H9 (cell line): ENCODE data around the gene RAC2. TPM values are rescaled to one million over a fixed set of nuclear protein-coding genes. Genes with fewer than 3 reads are reported as not detected.

ENCODE experiments used
- DNase-seq: peaks from one replicate; pipeline ENCODE4 v3.0.0-alpha.2; 2017
- H2AFZ ChIP-seq: one replicate; pipeline ENCODE4 v1.6.1; 2013; ENCODE audit warnings: mild to moderate bottlenecking, low read length, control low read depth, moderate library complexity
- H2AK5ac ChIP-seq: 2 replicates; pipeline ENCODE4 v1.6.1; 2013; ENCODE audit warnings: low read length, control low read depth, mixed read lengths; ENCODE audit not compliant: insufficient read length
- H2BK120ac ChIP-seq: one replicate; pipeline ENCODE4 v1.6.1; 2013; ENCODE audit warnings: low read depth, mild to moderate bottlenecking, low read length, control low read depth, inconsistent platforms; ENCODE audit not compliant: poor library complexity, severe bottlenecking
- H2BK12ac ChIP-seq: 2 replicates; pipeline ENCODE4 v1.6.1; 2013; ENCODE audit warnings: low read length, control low read depth, mixed read lengths, low read depth; ENCODE audit not compliant: insufficient read length
- H2BK15ac ChIP-seq: 2 replicates; pipeline ENCODE4 v1.6.1; 2013; ENCODE audit warnings: low read depth, low read length, control low read depth
- H2BK20ac ChIP-seq: one replicate; pipeline ENCODE4 v1.6.1; 2013; ENCODE audit warnings: low read depth, mild to moderate bottlenecking, low read length, control low read depth, inconsistent platforms; ENCODE audit not compliant: poor library complexity, severe bottlenecking
- H2BK5ac ChIP-seq: 2 replicates; pipeline ENCODE4 v1.6.1; 2013; ENCODE audit warnings: low read length, control low read depth, mixed read lengths; ENCODE audit not compliant: insufficient read length
- H3K14ac ChIP-seq: 2 replicates; pipeline ENCODE4 v1.6.1; 2013; ENCODE audit warnings: low read length, control low read depth; ENCODE audit not compliant: insufficient read depth
- H3K18ac ChIP-seq: 2 replicates; pipeline ENCODE4 v1.6.1; 2013; ENCODE audit warnings: low read depth, mild to moderate bottlenecking, mixed read lengths, low read length, control low read depth; ENCODE audit not compliant: insufficient read length
- H3K23ac ChIP-seq: 2 replicates; pipeline ENCODE4 v1.6.1; 2013; ENCODE audit warnings: low read length, control low read depth, mixed read lengths, low read depth; ENCODE audit not compliant: insufficient read length
- H3K23me2 ChIP-seq: 2 replicates; pipeline ENCODE4 v1.6.1; 2013; ENCODE audit warnings: low read depth, mild to moderate bottlenecking, mixed read lengths, low read length, control low read depth; ENCODE audit not compliant: insufficient read length, poor library complexity, severe bottlenecking
- H3K27ac ChIP-seq: 2 replicates; pipeline ENCODE4 v1.5.1; 2013; ENCODE audit warnings: low read length, control low read depth, mixed read lengths, low read depth; ENCODE audit not compliant: insufficient read length
- H3K27me3 ChIP-seq: 2 replicates; pipeline ENCODE4 v1.6.1; 2013; ENCODE audit warnings: low read length, control low read depth, inconsistent platforms; ENCODE audit not compliant: insufficient read depth
- H3K4ac ChIP-seq: 2 replicates; pipeline ENCODE4 v1.6.1; 2013; ENCODE audit warnings: low read depth, mild to moderate bottlenecking, control low read depth, inconsistent platforms, low read length, moderate library complexity
- H3K4me1 ChIP-seq: 2 replicates; pipeline ENCODE4 v1.6.1; 2013; ENCODE audit warnings: low read length, control low read depth, inconsistent platforms; ENCODE audit not compliant: insufficient read depth
- H3K4me2 ChIP-seq: 2 replicates; pipeline ENCODE4 v1.6.1; 2013; ENCODE audit warnings: low read length, control low read depth, mixed read lengths; ENCODE audit not compliant: insufficient read length, insufficient read depth
- H3K56ac ChIP-seq: 2 replicates; pipeline ENCODE4 v1.6.1; 2013; ENCODE audit warnings: low read depth, mild to moderate bottlenecking, mixed read lengths, low read length, control low read depth; ENCODE audit not compliant: insufficient read length
- H3K79me1 ChIP-seq: 2 replicates; pipeline ENCODE4 v1.6.1; 2013; ENCODE audit warnings: low read depth, mild to moderate bottlenecking, moderate library complexity, low read length, control low read depth, inconsistent platforms; ENCODE audit not compliant: insufficient read depth, poor library complexity, severe bottlenecking
- H3K79me2 ChIP-seq: 2 replicates; pipeline ENCODE4 v1.6.1; 2013; ENCODE audit warnings: low read length, control low read depth, inconsistent platforms; ENCODE audit not compliant: insufficient read depth
- H3K9ac ChIP-seq: 2 replicates; pipeline ENCODE4 v1.6.1; 2013; ENCODE audit warnings: low read length, control low read depth, mixed read lengths; ENCODE audit not compliant: insufficient read length; ENCODE audit errors: extremely low read depth
- H3K9me3 ChIP-seq: one replicate; pipeline ENCODE4 v1.6.1; 2013; ENCODE audit warnings: low read depth, low read length, inconsistent platforms; ENCODE audit not compliant: control insufficient read depth
- H3T11ph ChIP-seq: one replicate; pipeline ENCODE4 v1.6.1; 2013; ENCODE audit warnings: mild to moderate bottlenecking, low read length, control low read depth, inconsistent platforms
- H4K20me1 ChIP-seq: one replicate; pipeline ENCODE4 v1.6.1; 2013; ENCODE audit not compliant: control insufficient read depth, insufficient read length, insufficient read depth
- H4K5ac ChIP-seq: 2 replicates; pipeline ENCODE4 v1.6.1; 2013; ENCODE audit warnings: low read depth, mild to moderate bottlenecking, mixed read lengths, low read length, control low read depth; ENCODE audit not compliant: insufficient read length
- H4K8ac ChIP-seq: replicated peaks from 2 replicates; pipeline ENCODE4 v1.6.1; 2013; ENCODE audit warnings: low read length, control low read depth, mixed read lengths, low read depth; ENCODE audit not compliant: insufficient read length
- H4K91ac ChIP-seq: 2 replicates; pipeline ENCODE4 v1.6.1; 2013; ENCODE audit warnings: low read depth, mild to moderate bottlenecking, moderate library complexity, mixed read lengths, low read length, control low read depth; ENCODE audit not compliant: insufficient read length
- H3K27ac Mint-ChIP-seq, 3 experiments: 2 replicates in 2 of 3; 3 replicates in 1 of 3; pipeline ENCODE4 v1.8.0; 2020 to 2021; ENCODE audit warnings: mixed read lengths in 3 of 3, mild to moderate bottlenecking in 1 of 3, moderate library complexity in 1 of 3
- H3K27me3 Mint-ChIP-seq: 2 replicates; pipeline ENCODE4 v1.8.0; 2021; ENCODE audit warnings: low read depth, mild to moderate bottlenecking, moderate library complexity, mixed read lengths
- H3K36me3 Mint-ChIP-seq, 3 experiments: 2 replicates in 2 of 3; 3 replicates in 1 of 3; pipeline ENCODE4 v1.8.0; 2020 to 2021; ENCODE audit warnings: low read depth in 3 of 3, mixed read lengths in 3 of 3; ENCODE audit not compliant: insufficient read depth in 1 of 3
- H3K4me1 Mint-ChIP-seq, 2 experiments: 2 replicates each; pipeline ENCODE4 v1.8.0; 2020; ENCODE audit warnings: mixed read lengths in 2 of 2
- H3K4me3 Mint-ChIP-seq, 2 experiments: 2 replicates in 1 of 2; 3 replicates in 1 of 2; pipeline ENCODE4 v1.8.0; 2020 to 2021; ENCODE audit warnings: mild to moderate bottlenecking in 2 of 2, mixed read lengths in 2 of 2, moderate library complexity in 1 of 2
- H3K9me3 Mint-ChIP-seq, 2 experiments: 2 replicates in 1 of 2; 3 replicates in 1 of 2; pipeline ENCODE4 v1.8.0; 2020; ENCODE audit warnings: mild to moderate bottlenecking in 2 of 2, mixed read lengths in 2 of 2, moderate library complexity in 1 of 2
- CTCF ChIP-seq: fragments of 200-600 bp; sonication (generic); conservative IDR thresholded peaks from 3 replicates; pipeline ENCODE4 v1.8.0; 2021; ENCODE audit warnings: antibody characterized with exemption, mild to moderate bottlenecking
- WGBS: extraction: QIAGEN DNeasy Blood & Tissue Kit; methylation state at CpG from one replicate; pipeline ENCODE4 v1.1.7; 2013; ENCODE audit warnings: missing lambda C conversion rate, low lambda C conversion rate, mixed read lengths; ENCODE audit not compliant: insufficient read length; ENCODE audit errors: extremely low coverage; 5-methylcytosine and 5-hydroxymethylcytosine counted together
- total RNA-seq: library from RNA; stranded (reverse); gene quantifications from 2 replicates; pipeline ENCODE4 v1.2.1, GENCODE V29; 2021

The RAC2 gene
- total RNA-seq, 1 experiment from 2014 or later = 2.8 TPM

DNA sequence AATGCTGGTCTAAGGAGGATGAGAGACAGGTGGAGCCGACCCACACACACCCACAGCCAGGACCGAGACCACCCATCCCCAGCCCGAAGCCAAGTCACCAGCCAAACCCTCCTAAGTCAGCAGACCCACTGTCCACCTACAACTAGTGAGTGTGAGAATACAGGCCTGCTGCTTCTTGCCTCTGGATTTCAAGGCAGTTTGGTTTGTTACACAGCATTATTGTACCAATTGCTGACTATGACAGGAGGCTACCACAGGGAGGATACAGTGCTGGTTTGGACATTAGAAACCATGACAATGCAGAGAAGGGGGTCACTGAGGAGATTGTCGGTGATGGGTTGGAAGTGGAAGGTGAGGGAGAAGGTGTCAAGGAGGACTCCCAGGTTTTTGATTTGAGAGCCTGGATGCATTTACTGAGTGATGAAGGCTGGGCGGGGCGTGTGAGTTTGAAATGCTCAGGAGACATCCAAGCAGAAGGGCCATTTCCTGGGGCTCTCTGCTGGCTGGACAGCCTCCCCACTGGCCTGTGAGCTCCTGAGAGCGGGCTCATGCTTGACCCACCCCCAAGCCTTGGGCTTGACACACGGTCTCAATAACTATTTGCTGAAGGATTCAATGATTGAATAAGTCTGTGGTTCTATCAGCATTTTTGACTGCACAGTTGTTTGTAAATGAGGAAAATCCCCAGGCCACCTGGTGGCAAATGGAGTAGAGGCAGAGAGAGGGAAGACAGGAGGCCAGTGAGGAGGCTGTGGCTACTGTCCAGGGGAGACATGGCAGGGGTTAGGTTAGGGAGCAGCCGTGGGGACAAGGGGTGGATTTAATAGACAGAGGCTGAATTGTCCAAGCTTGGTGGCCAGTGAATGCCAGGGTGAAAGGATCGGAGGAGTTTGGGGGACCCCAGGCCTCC, 22.4 kb downstream of the RAC2 start:
- H3K9me3 Mint-ChIP-seq = no peaks in the 10 kb centered on the region
- no peak overlapping the region for H3T11ph ChIP-seq
- H3K27me3 Mint-ChIP-seq = peaks cover 47% of the 10 kb centered on the region
- H3K4me2 ChIP-seq = no peak overlapping the region
- no peak overlapping the region for H2BK15ac ChIP-seq
- H2BK120ac ChIP-seq = no peak overlapping the region
- no peak overlapping the region for H3K18ac ChIP-seq
- H3K14ac ChIP-seq = no peak overlapping the region
- H3K27ac ChIP-seq = no peak overlapping the region
- H2BK12ac ChIP-seq = no peak overlapping the region
- no peak for DNase-seq
- no peak overlapping the region for H4K91ac ChIP-seq
- H3K56ac ChIP-seq = no peak overlapping the region
- no peaks in the 10 kb centered on the region for H3K79me1 ChIP-seq
- no peak overlapping the region for H2BK20ac ChIP-seq
- no peak overlapping the region for H2AFZ ChIP-seq
- no peaks in the 10 kb centered on the region for H3K9me3 ChIP-seq
- H3K9ac ChIP-seq = no peak overlapping the region
- no peak overlapping the region for H4K8ac ChIP-seq
- no peaks in the 10 kb centered on the region for H3K4me1 ChIP-seq
- no peak overlapping the region for H3K4ac ChIP-seq
- H3K23me2 ChIP-seq = no peaks in the 10 kb centered on the region
- H2AK5ac ChIP-seq = no peak overlapping the region
- no peak overlapping the region for H3K4me3 Mint-ChIP-seq
- no peak for TF ChIP-seq CTCF
- no peaks in the 10 kb centered on the region for H4K20me1 ChIP-seq
- H3K27ac Mint-ChIP-seq = peak overlapping the region in 1 of 3 experiments; percentile 78; a peak in 1 of 7 replicates
- H3K79me2 ChIP-seq = no peaks in the 10 kb centered on the region
- no peak overlapping the region for H2BK5ac ChIP-seq
- no CpG with 5 or more reads among the region's 10 CpGs for WGBS
- H3K36me3 Mint-ChIP-seq = no peaks in the 10 kb centered on the region; a peak in 1 of 7 replicates
- no peak overlapping the region for H3K23ac ChIP-seq
- no peaks in the 10 kb centered on the region for H3K27me3 ChIP-seq
- peaks cover 15 to 25% of the 10 kb centered on the region in 2 experiments for H3K4me1 Mint-ChIP-seq
- no peak overlapping the region for H4K5ac ChIP-seq
